ENCODE measurements around the gene CAV2.

DNA sequence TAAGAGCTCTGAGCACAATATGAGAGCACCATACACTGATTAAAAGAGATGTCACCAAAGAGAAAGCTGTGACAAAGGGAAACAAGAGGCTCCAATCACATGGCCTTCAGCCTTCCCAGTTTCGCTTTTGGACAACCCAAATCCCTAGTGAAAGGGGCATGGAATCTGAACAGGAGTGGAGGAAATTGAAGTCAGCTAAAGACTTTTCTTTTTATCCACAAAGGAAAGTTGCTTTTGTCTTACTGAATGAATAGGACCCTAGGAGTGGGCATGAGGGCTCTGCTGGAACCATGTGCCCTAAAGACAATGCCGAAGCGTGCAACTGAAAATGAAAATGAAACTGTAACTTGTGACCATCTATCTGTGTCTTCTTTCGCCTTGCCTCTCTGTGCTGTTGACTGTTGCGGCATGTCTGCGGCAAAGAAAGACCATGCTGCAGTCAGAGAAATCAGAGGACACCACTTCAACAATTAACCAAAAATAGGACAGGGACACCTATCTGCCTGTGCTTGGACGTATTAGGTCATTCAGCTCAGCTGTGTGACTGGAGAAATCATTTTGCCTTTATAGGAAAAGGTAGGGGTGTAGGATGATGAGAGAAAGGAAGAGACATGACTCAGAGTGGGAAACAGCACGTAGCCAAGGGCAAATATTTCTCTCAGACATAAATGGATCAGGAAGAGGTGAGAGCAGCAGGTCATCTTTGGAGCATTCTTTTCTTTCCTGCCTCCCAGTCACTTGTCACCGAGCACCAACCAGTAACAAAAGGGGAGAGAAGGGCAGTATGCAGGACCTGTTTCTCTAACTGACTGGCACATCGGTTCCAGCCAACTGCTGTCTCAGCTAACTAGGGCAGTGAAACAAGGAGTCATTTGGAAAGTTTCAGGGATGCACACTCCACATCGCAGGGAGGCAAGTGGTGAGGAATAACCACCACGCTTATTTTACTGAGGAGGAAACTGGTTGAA is 12.3 kb downstream of the CAV2 start:
- TF ChIP-seq, protein P1, sequence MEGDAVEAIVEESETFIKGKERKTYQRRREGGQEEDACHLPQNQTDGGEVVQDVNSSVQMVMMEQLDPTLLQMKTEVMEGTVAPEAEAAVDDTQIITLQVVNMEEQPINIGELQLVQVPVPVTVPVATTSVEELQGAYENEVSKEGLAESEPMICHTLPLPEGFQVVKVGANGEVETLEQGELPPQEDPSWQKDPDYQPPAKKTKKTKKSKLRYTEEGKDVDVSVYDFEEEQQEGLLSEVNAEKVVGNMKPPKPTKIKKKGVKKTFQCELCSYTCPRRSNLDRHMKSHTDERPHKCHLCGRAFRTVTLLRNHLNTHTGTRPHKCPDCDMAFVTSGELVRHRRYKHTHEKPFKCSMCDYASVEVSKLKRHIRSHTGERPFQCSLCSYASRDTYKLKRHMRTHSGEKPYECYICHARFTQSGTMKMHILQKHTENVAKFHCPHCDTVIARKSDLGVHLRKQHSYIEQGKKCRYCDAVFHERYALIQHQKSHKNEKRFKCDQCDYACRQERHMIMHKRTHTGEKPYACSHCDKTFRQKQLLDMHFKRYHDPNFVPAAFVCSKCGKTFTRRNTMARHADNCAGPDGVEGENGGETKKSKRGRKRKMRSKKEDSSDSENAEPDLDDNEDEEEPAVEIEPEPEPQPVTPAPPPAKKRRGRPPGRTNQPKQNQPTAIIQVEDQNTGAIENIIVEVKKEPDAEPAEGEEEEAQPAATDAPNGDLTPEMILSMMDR (IDR thresholded peaks at IDR 0.05) = no peak
- TF ChIP-seq EP300 (IDR thresholded peaks at IDR 0.05) = no peak

Data from esophagus muscularis mucosa (tissue), 3 donors.